Testis (tissue), 3 donors: ENCODE data around the gene B3GNT7. TPM values are rescaled to one million over a fixed set of nuclear protein-coding genes. Genes with fewer than 3 reads are reported as not detected.

Source experiments
- DNase-seq: peaks from one replicate; pipeline ENCODE4 v3.0.0-alpha.2; 2019
- H3K27ac ChIP-seq, 2 donors: fragments of 200-600 bp; sonication (generic); one replicate each; pipeline ENCODE4 v1.5.1; 2019
- H3K27me3 ChIP-seq: fragments of 200-600 bp; sonication (generic); one replicate; pipeline ENCODE4 v1.5.1; 2019
- H3K36me3 ChIP-seq: fragments of 200-600 bp; sonication (generic); one replicate; pipeline ENCODE4 v1.5.1; 2017; ENCODE audit warnings: low read depth; ENCODE audit errors: missing control alignments
- H3K4me1 ChIP-seq: fragments of 200-600 bp; sonication (generic); one replicate; pipeline ENCODE4 v1.5.1; 2019
- H3K4me3 ChIP-seq, 2 donors: fragments of 200-600 bp; sonication (generic); one replicate each; pipeline ENCODE4 v1.5.1; 2017 to 2019
- H3K9me3 ChIP-seq: fragments of 200-600 bp; sonication (generic); one replicate; pipeline ENCODE4 v1.5.1; 2017
- CTCF ChIP-seq, 3 experiments: fragments of 450-650 bp in 2 of 3; fragments of 200-600 bp in 1 of 3; sonication (generic) in 1 of 3; IDR thresholded peaks; one replicate each; pipeline ENCODE4 v1.5.1; 2016 to 2019; ENCODE audit warnings: antibody characterized with exemption in 3 of 3, mild to moderate bottlenecking in 2 of 3, moderate library complexity in 1 of 3
- POLR2A ChIP-seq: fragments of 450-650 bp; IDR thresholded peaks from one replicate; pipeline ENCODE4 v1.6.1; 2017; ENCODE audit warnings: antibody characterized with exemption, mild to moderate bottlenecking, moderate library complexity
- WGBS, 2 donors: methylation state at CpG; one replicate each; pipeline ENCODE4 v1.1.5; 2018; 5-methylcytosine and 5-hydroxymethylcytosine counted together
- intact Hi-C: fragments of 100-400 bp; cut with DNase I; formaldehyde crosslinking; loops from one replicate; pipeline ENCODE4 v1.15.1; 2023; ENCODE audit warnings: low total_unique reads
- microRNA-seq, 2 donors: library from miRNA; unstranded; fragments of <30 nt; microRNA quantifications; one replicate each; pipeline ENCODE4, GENCODE V29; 2016; ENCODE audit warnings: borderline number of aligned reads in 2 of 2, borderline replicate concordance in 1 of 2
- polyA plus RNA-seq: library from polyadenylated mRNA; stranded (reverse); fragments of 350-450 nt; fragmentation: Illumina TruSeq; extraction: RNeasy Lipid Tissue Mini Kit (QIAGEN cat#74804); gene quantifications from one replicate; pipeline ENCODE4 v1.2.3, GENCODE V29; 2014; ENCODE audit warnings: low read depth, low replicate concordance; ENCODE audit not compliant: insufficient read depth
- small RNA-seq, 2 donors: library from RNA; depleted of rRNA; stranded (forward); fragments of <200 nt; gene quantifications; one replicate each; pipeline ENCODE3, GENCODE V24; 2016
- total RNA-seq, 2 donors: library from RNA; depleted of rRNA; stranded (reverse); fragments of >200 nt; gene quantifications; one replicate each; pipeline ENCODE4 v1.2.3, GENCODE V29; 2016

B3GNT7 gene
- total and polyA plus RNA-seq, 3 donors from 2014 or later: 2.6 to 5.0 (median 3.3) TPM

- H3K36me3 ChIP-seq: no peaks in the 10 kb centered on the region
- no peaks in the 10 kb centered on the region for H3K9me3 ChIP-seq
- no peaks in the 10 kb centered on the region for H3K4me1 ChIP-seq
- H3K4me3 ChIP-seq: no peak overlapping the region
- no peak for TF ChIP-seq CTCF (IDR thresholded peaks at IDR 0.05)
- TF ChIP-seq POLR2A: no peak
- no peak for DNase-seq
- intact Hi-C loops: no loop called here
- H3K27me3 ChIP-seq: no peaks in the 10 kb centered on the region
- H3K27ac ChIP-seq: no peak overlapping the region
- WGBS, 2 donors: 86 to 94% methylated on average over 8 of the region's 8 CpGs
Observed at GRCh38 chr2:231433990-231434389, 38.5 kb downstream of the B3GNT7 start.

GRCh38 chr2:231436957-231437356, 41.4 kb downstream of the B3GNT7 start:
- intact Hi-C loops: no loop called here
- WGBS, 2 donors: 90 to 93% methylated on average over 12 to 13 of the region's 13 CpGs
- no peak for TF ChIP-seq CTCF (IDR thresholded peaks at IDR 0.05)
- no peak for TF ChIP-seq POLR2A
- Histone ChIP-seq H3K9me3 (no peaks in the 10 kb centered on the region), H3K27me3 (no peaks in the 10 kb centered on the region), H3K4me3 (no peak overlapping the region), H3K4me1 (no peaks in the 10 kb centered on the region), H3K27ac (no peak overlapping the region), H3K36me3 (no peaks in the 10 kb centered on the region)
- DNase-seq: no peak

- Histone ChIP-seq H3K27me3 (no peaks in the 10 kb centered on the region), H3K36me3 (no peaks in the 10 kb centered on the region), H3K9me3 (no peaks in the 10 kb centered on the region), H3K4me1 (no peaks in the 10 kb centered on the region), H3K4me3 (no peak overlapping the region), H3K27ac (no peak overlapping the region)
- DNase-seq: no peak
- intact Hi-C loops: no loop called here
- 89 to 90% methylated on average over 4 of the region's 4 CpGs for WGBS, 2 donors
- no peak for TF ChIP-seq CTCF (IDR thresholded peaks at IDR 0.05)
- TF ChIP-seq POLR2A: no peak
Observed at GRCh38 chr2:231449503-231450054, 54.1 kb downstream of the B3GNT7 start.

- H3K27ac ChIP-seq: no peak overlapping the region
- peaks cover 6% of the 10 kb centered on the region for H3K36me3 ChIP-seq
- intact Hi-C loops: no loop called here
- WGBS, 2 donors: 80 to 86% methylated on average over 4 of the region's 4 CpGs
- H3K9me3 ChIP-seq: no peaks in the 10 kb centered on the region
- no peak for DNase-seq
- no peaks in the 10 kb centered on the region for H3K27me3 ChIP-seq
- no peak overlapping the region for H3K4me3 ChIP-seq
- no peaks in the 10 kb centered on the region for H3K4me1 ChIP-seq
- no peak for TF ChIP-seq CTCF (IDR thresholded peaks at IDR 0.05)
- no peak for TF ChIP-seq POLR2A
Observed at GRCh38 chr2:231450548-231450989, 55.1 kb downstream of the B3GNT7 start.

Small RNA genes within 50 kb of the gene (microRNA-seq; reads per million reads assigned to microRNA genes)
- gene MIR4777: 0 reads per million in 2 donors

Small RNA genes within 50 kb of the gene (small RNA-seq; reads per million reads assigned to genes)
- gene MIR4777: 0 reads per million in 2 donors

Other genes starting within 250 kb of the B3GNT7 start
- 10 to 100 TPM; 47.5 to 49.7 TPM for gene ARMC9, start 197.1 kb upstream of the B3GNT7 start, total RNA-seq
- gene ARMC9, start 197.1 kb upstream of the B3GNT7 start, polyA plus RNA-seq: 35.0 TPM
- 100 to 1,000 TPM; 207 to 224 TPM for gene NCL, start 68.8 kb downstream of the B3GNT7 start, total RNA-seq
- 293 TPM for gene NCL, start 68.8 kb downstream of the B3GNT7 start, polyA plus RNA-seq
- gene NMUR1, start 134.7 kb downstream of the B3GNT7 start, total RNA-seq: 1 to 10 TPM; 3.2 to 3.7 TPM
- 2.7 TPM for gene NMUR1, start 134.7 kb downstream of the B3GNT7 start, polyA plus RNA-seq
- gene TEX44, start 197.2 kb downstream of the B3GNT7 start, total RNA-seq: 100 to 1,000 TPM in 1 of 2 donors, 10 to 100 TPM in 1; 84.4 to 248 TPM
- 166 TPM for gene TEX44, start 197.2 kb downstream of the B3GNT7 start, polyA plus RNA-seq